Right lobe of liver (tissue), 6 donors: ENCODE data around the gene TEX264. TPM values are rescaled to one million over a fixed set of nuclear protein-coding genes. Genes with fewer than 3 reads are reported as not detected.

Source experiments
- ATAC-seq, 4 donors: fragments of 200-7000 bp; cut with Tn5 transposase; one replicate each; pipeline ENCODE4 v1.9.1; 2020; ENCODE audit warnings: mild to moderate bottlenecking in 4 of 4, moderate library complexity in 4 of 4
- DNase-seq, 3 donors: peaks; one replicate each; pipeline ENCODE4 v3.0.0-alpha.2; 2020
- H3K27ac ChIP-seq, 3 donors: fragments of 200-600 bp; one replicate each; pipeline ENCODE4 v1.8.0; 2022
- H3K27me3 ChIP-seq, 2 donors: fragments of 200-600 bp; one replicate each; pipeline ENCODE4 v1.8.0; 2022
- H3K36me3 ChIP-seq, 4 donors: fragments of 200-600 bp; sonication (generic) in 1 of 4; one replicate each; pipeline versions ENCODE4 v1.5.1 to v1.8.0; 2017 to 2022; ENCODE audit warnings: control low read depth in 1 of 4
- H3K4me1 ChIP-seq, 4 donors: fragments of 200-600 bp; sonication (generic) in 1 of 4; one replicate each; pipeline versions ENCODE4 v1.5.1 to v1.8.0; 2017 to 2022; ENCODE audit warnings: control low read depth in 1 of 4
- H3K4me3 ChIP-seq, 3 donors: fragments of 200-600 bp; one replicate each; pipeline ENCODE4 v1.8.0; 2022
- H3K9me3 ChIP-seq, 4 donors: fragments of 200-600 bp; sonication (generic) in 1 of 4; one replicate each; pipeline versions ENCODE4 v1.5.1 to v1.8.0; 2017 to 2022; ENCODE audit warnings: control low read depth in 1 of 4
- POLR2A ChIP-seq: fragments of 450-650 bp; IDR thresholded peaks from one replicate; pipeline ENCODE4 v1.6.1; 2017; ENCODE audit warnings: antibody characterized with exemption, mild to moderate bottlenecking
- WGBS: methylation state at CpG from one replicate; pipeline ENCODE4 v1.1.6; 2018; ENCODE audit warnings: low coverage, low lambda C conversion rate; ENCODE audit not compliant: insufficient coverage; ENCODE audit errors: missing lambda C conversion rate; 5-methylcytosine and 5-hydroxymethylcytosine counted together
- intact Hi-C, 2 donors: fragments of 100-400 bp; cut with DNase I; formaldehyde crosslinking; loops; one replicate each; pipeline versions ENCODE4 v1.11.2 to v1.14.1; 2022
- small RNA-seq, 2 experiments: library from RNA; depleted of rRNA; stranded (forward); fragments of <200 nt; gene quantifications; one replicate each; pipeline ENCODE3, GENCODE V24; 2016
- total RNA-seq, 6 experiments: library from RNA; depleted of rRNA in 2 of 6; stranded (reverse); fragments of >200 nt in 2 of 6; fragmentation: NEBNext Ultra II Directional in 3 of 6; extraction: Animal tissue kit (Norgen Biotek cat#: 25700) in 3 of 6; gene quantifications; one replicate each; pipeline versions ENCODE4 v1.1.0 to v1.2.4, GENCODE V29; 2016 to 2023
- TF ChIP-seq, protein P1 (sequence below), 4 donors: fragments of 200-600 bp in 3 of 4; fragments of 450-650 bp in 1 of 4; IDR thresholded peaks; one replicate each; pipeline versions ENCODE4 v1.5.1 to v1.8.0; 2016 to 2022; ENCODE audit warnings: antibody characterized with exemption in 4 of 4, mild to moderate bottlenecking in 2 of 4
- donor health status: DM: no; HTN: yes; CAD: no.
- donor health status: DM: no; HTN: no; CAD: no.
- donor health status: DM: no; HTN: no; CAD: no.
- donor health status: DM: no; HTN: yes; CAD: no.
- donor health status: DM: no; HTN: yes; CAD: no.

The TEX264 gene
- total RNA-seq, 6 experiments from 2014 or later, result 26.5 to 67.0 (median 40.8) TPM

DNA sequence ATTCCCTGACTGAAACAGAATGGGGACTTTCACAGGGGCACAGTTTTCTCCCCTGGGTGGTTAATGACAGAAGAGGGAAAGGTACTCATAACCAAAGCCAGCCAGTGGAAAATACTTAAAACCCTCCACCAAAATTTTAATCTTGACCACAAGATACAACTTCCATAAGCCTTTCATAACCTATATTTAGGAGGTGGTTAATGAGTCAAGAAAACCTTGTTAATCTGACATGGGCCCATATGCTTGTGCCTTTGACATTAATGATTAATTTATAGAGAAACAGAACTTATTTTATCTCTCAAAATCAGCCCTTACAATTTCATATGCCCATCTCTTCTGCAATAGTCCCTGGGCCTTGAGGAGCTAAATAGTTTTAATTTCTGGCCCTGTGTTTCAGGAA is 76.8 kb downstream of the TEX264 start:
- Histone ChIP-seq H3K27me3 (no peaks in the 10 kb centered on the region), H3K9me3 (no peaks in the 10 kb centered on the region), H3K27ac (no peak overlapping the region), H3K4me1 (no peaks in the 10 kb centered on the region), H3K4me3 (no peak overlapping the region), H3K36me3 (no peaks in the 10 kb centered on the region)
- intact Hi-C loops, result no loop called here
- DNase-seq (no peak), ATAC-seq (no peak)
- TF ChIP-seq POLR2A, result no peak
- TF ChIP-seq, protein P1, sequence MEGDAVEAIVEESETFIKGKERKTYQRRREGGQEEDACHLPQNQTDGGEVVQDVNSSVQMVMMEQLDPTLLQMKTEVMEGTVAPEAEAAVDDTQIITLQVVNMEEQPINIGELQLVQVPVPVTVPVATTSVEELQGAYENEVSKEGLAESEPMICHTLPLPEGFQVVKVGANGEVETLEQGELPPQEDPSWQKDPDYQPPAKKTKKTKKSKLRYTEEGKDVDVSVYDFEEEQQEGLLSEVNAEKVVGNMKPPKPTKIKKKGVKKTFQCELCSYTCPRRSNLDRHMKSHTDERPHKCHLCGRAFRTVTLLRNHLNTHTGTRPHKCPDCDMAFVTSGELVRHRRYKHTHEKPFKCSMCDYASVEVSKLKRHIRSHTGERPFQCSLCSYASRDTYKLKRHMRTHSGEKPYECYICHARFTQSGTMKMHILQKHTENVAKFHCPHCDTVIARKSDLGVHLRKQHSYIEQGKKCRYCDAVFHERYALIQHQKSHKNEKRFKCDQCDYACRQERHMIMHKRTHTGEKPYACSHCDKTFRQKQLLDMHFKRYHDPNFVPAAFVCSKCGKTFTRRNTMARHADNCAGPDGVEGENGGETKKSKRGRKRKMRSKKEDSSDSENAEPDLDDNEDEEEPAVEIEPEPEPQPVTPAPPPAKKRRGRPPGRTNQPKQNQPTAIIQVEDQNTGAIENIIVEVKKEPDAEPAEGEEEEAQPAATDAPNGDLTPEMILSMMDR (IDR thresholded peaks at IDR 0.05), result no peak

DNA sequence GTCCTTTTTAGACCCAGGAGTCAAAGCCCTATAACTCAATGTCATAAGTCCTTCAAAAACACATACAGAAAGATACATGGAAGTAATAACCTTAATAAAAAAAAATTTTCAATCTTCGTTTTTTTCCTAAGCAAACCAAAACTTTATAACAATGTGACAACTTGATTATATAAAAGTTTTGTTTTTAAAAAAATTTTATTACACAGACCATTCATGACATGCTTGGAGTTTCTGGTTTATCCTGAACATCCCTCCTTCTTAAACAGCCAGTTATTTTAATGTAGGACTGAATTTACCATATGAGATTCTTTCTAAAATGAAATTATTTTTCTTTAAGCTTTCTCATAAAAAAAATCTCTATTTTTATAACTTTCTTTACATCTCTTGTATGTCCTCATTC is 77.3 kb downstream of the TEX264 start:
- H3K4me1 ChIP-seq, result no peaks in the 10 kb centered on the region
- no peak overlapping the region for H3K4me3 ChIP-seq
- no peak overlapping the region for H3K27ac ChIP-seq
- TF ChIP-seq, protein P1 (IDR thresholded peaks at IDR 0.05), result no peak
- no peak for TF ChIP-seq POLR2A
- H3K27me3 ChIP-seq, result no peaks in the 10 kb centered on the region
- ATAC-seq (no peak), DNase-seq (no peak)
- H3K9me3 ChIP-seq, result no peaks in the 10 kb centered on the region
- intact Hi-C loops, result no loop called here
- no peaks in the 10 kb centered on the region for H3K36me3 ChIP-seq
- WGBS, result 37% methylated on average over 1 of the region's 1 CpG

DNA sequence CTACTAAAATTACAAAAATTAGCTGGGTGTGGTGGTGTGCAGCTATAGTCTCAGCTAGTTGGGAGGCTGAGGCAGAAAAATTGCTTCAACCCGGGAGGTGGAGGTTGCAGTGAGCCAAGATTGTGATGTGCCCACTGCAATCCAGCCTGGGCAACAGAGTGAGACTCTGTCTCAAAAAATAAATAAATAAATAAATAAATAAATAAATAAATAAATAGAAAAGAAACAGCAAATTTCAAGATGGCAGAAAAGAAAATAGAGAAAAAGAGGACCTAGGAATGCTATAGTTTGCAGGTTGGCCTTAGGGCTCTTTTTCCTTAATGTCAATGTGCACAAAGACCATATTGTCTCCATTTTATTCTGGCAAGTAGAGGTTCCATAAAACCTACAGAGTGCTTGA is 79.8 kb downstream of the TEX264 start:
- 86% methylated on average over 1 of the region's 1 CpG for WGBS

DNA sequence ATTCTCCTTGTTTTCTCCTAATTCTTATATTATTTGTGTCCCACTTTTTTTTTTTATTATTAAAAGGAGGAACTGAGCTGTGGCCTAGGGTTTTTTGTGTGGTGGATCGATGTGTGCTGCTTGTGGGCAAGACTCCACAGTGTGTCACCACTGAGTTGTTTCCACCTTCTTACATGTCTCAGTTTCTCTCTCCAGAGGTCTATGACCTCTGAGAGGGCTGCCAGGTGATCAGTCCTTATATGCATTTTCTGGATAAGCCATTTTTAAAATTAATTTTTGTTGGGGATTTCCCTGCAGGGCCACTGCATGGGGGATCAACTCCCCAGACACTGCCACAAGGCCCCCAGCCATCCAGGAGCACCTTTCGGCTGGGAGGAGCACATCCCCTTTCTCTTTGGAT is 80.2 kb downstream of the TEX264 start:
- H3K36me3 ChIP-seq, result no peaks in the 10 kb centered on the region
- ATAC-seq, result no peak
- TF ChIP-seq, protein P1 (IDR thresholded peaks at IDR 0.05), result no peak
- no peak for TF ChIP-seq POLR2A
- H3K27ac ChIP-seq, result no peak overlapping the region
- no peaks in the 10 kb centered on the region for H3K4me1 ChIP-seq
- H3K27me3 ChIP-seq, result no peaks in the 10 kb centered on the region
- intact Hi-C loops, result no loop called here
- H3K9me3 ChIP-seq, result no peaks in the 10 kb centered on the region
- DNase-seq, result no peak
- H3K4me3 ChIP-seq, result no peak overlapping the region
- 82% methylated on average over 2 of the region's 2 CpGs for WGBS

More for the DNA sequence above, 79.8 kb downstream of the TEX264 start:
- no peaks in the 10 kb centered on the region for H3K36me3 ChIP-seq
- intact Hi-C loops, result no loop called here
- no peak overlapping the region for H3K4me3 ChIP-seq
- no peaks in the 10 kb centered on the region for H3K4me1 ChIP-seq
- no peaks in the 10 kb centered on the region for H3K27me3 ChIP-seq
- H3K9me3 ChIP-seq, result no peaks in the 10 kb centered on the region
- H3K27ac ChIP-seq, result no peak overlapping the region
- ATAC-seq, result no peak
- DNase-seq, result no peak
- no peak for TF ChIP-seq POLR2A
- TF ChIP-seq, protein P1 (IDR thresholded peaks at IDR 0.05), result no peak

Small RNAs within 50 kb of the gene (small RNA-seq; reads per million reads assigned to genes)
- 22,778 to 71,529 reads per million in 2 experiments for gene RNA5SP132

Other genes with a start within 250 kb of the TEX264 start
- 10 to 100 TPM in 2 of 6 experiments, 1 to 10 TPM in 4; 8.2 to 11.6 (median 9.5) TPM for gene DCAF1, start 171.2 kb upstream of the TEX264 start, total RNA-seq
- 10 to 100 TPM in 5 of 6 experiments, 1 to 10 TPM in 1; 8.0 to 21.1 (median 13.7) TPM for gene RAD54L2, start 132.5 kb upstream of the TEX264 start, total RNA-seq
- 1 to 10 TPM in 1 of 6 experiments, not detected in 5; 1.2 TPM for gene GRM2, start 35.8 kb downstream of the TEX264 start, total RNA-seq
- gene IQCF6, start 108.0 kb downstream of the TEX264 start, total RNA-seq, result not detected
- gene IQCF2, start 190.4 kb downstream of the TEX264 start, total RNA-seq, result not detected
- gene IQCF5, start 204.3 kb downstream of the TEX264 start, total RNA-seq, result not detected
- gene IQCF1, start 232.1 kb downstream of the TEX264 start, total RNA-seq, result not detected